HepG2 (cell line): ENCODE measurements around the gene TF. TPM values are rescaled to one million over a fixed set of nuclear protein-coding genes. Genes with fewer than 3 reads are reported as not detected.

Source experiments
- ATAC-seq: fragments of 200-7000 bp; cut with Tn5 transposase; 3 replicates; pipeline ENCODE4 v1.9.1; 2020; ENCODE audit warnings: mild to moderate bottlenecking, moderate library complexity
- BruUV-seq: library from RNA; stranded (reverse); fragments of 400-500 nt; replicated peaks from 2 replicates; lab custom pipeline; 2021; lab: Mats Ljungman, UMichigan
- CTCF ChIA-PET: fragments of 300-600 bp; formaldehyde crosslinking; extraction: SDS; loops from one replicate; lab custom pipeline; 2021; ENCODE audit warnings: low total read pairs, inconsistent platforms, low intra/inter-chr PET ratio; lab: Yijun Ruan, JAX
- POLR2A ChIA-PET: fragments of 350-600 bp; sonication (Branson Sonifier 250); formaldehyde crosslinking; loops from one replicate; lab custom pipeline; 2020; ENCODE audit warnings: antibody characterized with exemption, inconsistent platforms; lab: Yijun Ruan, JAX
- DNase-seq: peaks from one replicate; pipeline ENCODE4 v3.0.0-alpha.2; 2015; ENCODE audit warnings: low spot score
- FAIRE-seq: peaks from 3 replicates; lab custom pipeline; 2011; peaks lifted over from hg19 to GRCh38; lab: Jason Lieb, UNC
- H2AFZ ChIP-seq: one replicate; pipeline ENCODE4 v1.6.1; 2011; ENCODE audit warnings: low read length, inconsistent platforms
- H3K27ac ChIP-seq: fragments of 300-600 bp; 3 replicates; pipeline ENCODE4 v1.8.0; 2011; ENCODE audit warnings: mixed run types, mild to moderate bottlenecking, mixed read lengths, low read length, inconsistent platforms; ENCODE audit not compliant: insufficient read depth; ENCODE audit errors: extremely low read length
- H3K27me3 ChIP-seq, 2 experiments: fragments of 200-600 bp in 1 of 2; 2 replicates in 1 of 2; 3 replicates in 1 of 2; pipeline versions ENCODE4 v1.6.0 to v1.8.0; 2011; ENCODE audit warnings: low read length in 2 of 2, mild to moderate bottlenecking in 2 of 2, moderate library complexity in 2 of 2, inconsistent platforms in 1 of 2; ENCODE audit not compliant: insufficient read depth in 2 of 2, control insufficient read depth in 1 of 2
- H3K36me3 ChIP-seq, 2 experiments: fragments of 200-600 bp in 1 of 2; replicated peaks in 1 of 2; 2 replicates in 1 of 2; 3 replicates in 1 of 2; pipeline versions ENCODE4 v1.5.1 to v1.8.0; 2011; ENCODE audit warnings: low read length in 2 of 2, inconsistent platforms in 1 of 2; ENCODE audit not compliant: insufficient read depth in 2 of 2, control insufficient read depth in 1 of 2
- H3K4me1 ChIP-seq: 2 replicates; pipeline ENCODE4 v1.5.1; 2012; ENCODE audit warnings: low read length, inconsistent platforms; ENCODE audit not compliant: insufficient read depth
- H3K4me2 ChIP-seq: 2 replicates; pipeline ENCODE4 v1.6.0; 2011; ENCODE audit warnings: low read depth, low read length, inconsistent platforms
- H3K4me3 ChIP-seq, 3 experiments: fragments of 200-600 bp in 1 of 3; sonication (generic), shearing (Covaris generic) in 1 of 3; replicated peaks in 1 of 3; 2 replicates each; pipeline ENCODE4 v1.5.1; 2011 to 2016; ENCODE audit warnings: low read length in 3 of 3, inconsistent platforms in 2 of 3, low read depth in 2 of 3, mild to moderate bottlenecking in 2 of 3, control low read depth in 1 of 3, mixed read lengths in 1 of 3; ENCODE audit not compliant: insufficient read depth in 1 of 3
- H3K79me2 ChIP-seq: one replicate; pipeline ENCODE4 v1.6.1; 2011; ENCODE audit warnings: low read length, inconsistent platforms; ENCODE audit not compliant: insufficient read depth
- H3K9ac ChIP-seq: 2 replicates; pipeline ENCODE4 v1.6.0; 2011; ENCODE audit warnings: mild to moderate bottlenecking, low read depth, low read length, inconsistent platforms; ENCODE audit not compliant: insufficient read depth
- H3K9me3 ChIP-seq: 2 replicates; pipeline ENCODE4 v1.5.1; 2012; ENCODE audit warnings: mild to moderate bottlenecking, low read length
- H4K20me1 ChIP-seq: 2 replicates; pipeline ENCODE4 v1.6.0; 2011; ENCODE audit warnings: inconsistent platforms, mild to moderate bottlenecking, low read length, moderate library complexity; ENCODE audit not compliant: insufficient read depth
- CC2D1A ChIP-seq: sonication (generic); formaldehyde crosslinking; IDR thresholded peaks from 2 replicates; pipeline ENCODE4 v1.8.1; 2023; ENCODE audit warnings: mild to moderate bottlenecking, missing genetic modification reagents
- PCBP1 ChIP-seq: fragments of 200-400 bp; formaldehyde crosslinking; IDR thresholded peaks from 2 replicates; pipeline ENCODE4 v1.6.1; 2017; ENCODE audit warnings: mild to moderate bottlenecking, low read depth, low read length, borderline replicate concordance
- RBFOX2 ChIP-seq: fragments of 200-400 bp; formaldehyde crosslinking; IDR thresholded peaks from 2 replicates; pipeline ENCODE4 v1.6.1; 2017; ENCODE audit warnings: low read depth, mild to moderate bottlenecking, low read length
- SAFB2 ChIP-seq: sonication (generic); formaldehyde crosslinking; IDR thresholded peaks from 2 replicates; pipeline ENCODE4 v1.5.1; 2020; ENCODE audit warnings: missing genetic modification reagents, low read depth, mild to moderate bottlenecking, borderline replicate concordance
- SOX6 ChIP-seq, 2 experiments: fragments of 450-650 bp in 1 of 2; sonication (generic) in 1 of 2; formaldehyde crosslinking in 1 of 2; IDR thresholded peaks; 2 replicates each; pipeline versions ENCODE4 v1.4.0 to v1.6.1; 2017 to 2020; ENCODE audit warnings: antibody characterized with exemption in 1 of 2, mild to moderate bottlenecking in 1 of 2, missing genetic modification reagents in 1 of 2
- ZNF251 ChIP-seq: sonication (generic); formaldehyde crosslinking; IDR thresholded peaks from 2 replicates; pipeline ENCODE4 v1.9.0; 2021; ENCODE audit warnings: mild to moderate bottlenecking, missing genetic modification reagents
- ZNF354B ChIP-seq: sonication (generic); formaldehyde crosslinking; IDR thresholded peaks from 2 replicates; pipeline ENCODE4 v1.8.0; 2022; ENCODE audit warnings: mild to moderate bottlenecking, missing genetic modification reagents
- ZNF44 ChIP-seq: sonication (generic); formaldehyde crosslinking; IDR thresholded peaks from 2 replicates; pipeline ENCODE4 v1.5.1; 2020; ENCODE audit warnings: mild to moderate bottlenecking, missing genetic modification reagents
- ZNF468 ChIP-seq: sonication (generic); formaldehyde crosslinking; IDR thresholded peaks from 2 replicates; pipeline ENCODE4 v1.8.0; 2022; ENCODE audit warnings: mild to moderate bottlenecking, moderate library complexity, missing genetic modification reagents
- ZNF776 ChIP-seq: sonication (generic); formaldehyde crosslinking; IDR thresholded peaks from 2 replicates; pipeline ENCODE4 v1.4.0; 2020; ENCODE audit warnings: mild to moderate bottlenecking, missing genetic modification reagents
- ZXDC ChIP-seq: sonication (generic); formaldehyde crosslinking; IDR thresholded peaks from 2 replicates; pipeline ENCODE4 v1.5.0; 2020; ENCODE audit warnings: mild to moderate bottlenecking, missing genetic modification reagents
- WGBS: methylation state at CpG from one replicate; pipeline ENCODE4 v1.1.6; 2017; ENCODE audit warnings: low lambda C conversion rate; 5-methylcytosine and 5-hydroxymethylcytosine counted together
- in situ Hi-C: cut with HindIII; loops from 2 replicates; pipeline ENCODE4 v1.10.0; 2017; ENCODE audit warnings: low pct_unique_long_range_greater_than_20kb; ENCODE audit not compliant: extremely low pct_ligation_motif_present
- intact Hi-C: fragments of 100-400 bp; cut with micrococcal nuclease; formaldehyde crosslinking; loops from one replicate; pipeline ENCODE4 v1.10.0; 2022; ENCODE audit not compliant: unreplicated experiment
- polyA plus RNA-seq, 8 experiments: library from polyadenylated mRNA; depleted of rRNA in 3 of 8; stranded (reverse) in 7 of 8; unstranded in 1 of 8; fragments of >200 nt; fragmentation: Illumina TruSeq in 4 of 8; extraction: Trizol in 4 of 8; gene quantifications; 2 replicates each; pipeline versions ENCODE4 v1.2.1 to v1.2.3, GENCODE V29; 2011 to 2016; ENCODE audit warnings: low read depth in 4 of 8, missing spikeins in 1 of 8, mixed read lengths in 1 of 8; ENCODE audit not compliant: insufficient read depth in 1 of 8
- total RNA-seq, 5 experiments: library from RNA; depleted of rRNA; stranded (reverse); fragments of >200 nt; fragmentation: Illumina TruSeq; extraction: Trizol; gene quantifications; 2 replicates each; pipeline ENCODE4 v1.2.3, GENCODE V29; 2016; ENCODE audit warnings: low read depth in 1 of 5
- TF ChIP-seq, protein P1 (sequence below): sonication (generic); formaldehyde crosslinking; IDR thresholded peaks from 2 replicates; pipeline ENCODE4 v1.5.1; 2020; ENCODE audit warnings: mild to moderate bottlenecking, missing genetic modification reagents, borderline replicate concordance
- TF ChIP-seq, protein P2 (sequence below), 2 experiments: sonication (generic) in 1 of 2; formaldehyde crosslinking in 1 of 2; IDR thresholded peaks; 2 replicates each; pipeline versions ENCODE4 v1.4.0 to v1.6.1; 2018 to 2020; ENCODE audit warnings: missing genetic modification reagents in 2 of 2, borderline replicate concordance in 1 of 2, low read depth in 1 of 2, mild to moderate bottlenecking in 1 of 2, missing biosample characterization in 1 of 2

Gene TF
- total and polyA plus RNA-seq, 2 of the 13 experiments (the other 11 are each of a cell fraction or from before 2014, with no cell fraction given), result 10,074 to 11,821 TPM

GRCh38 chr3:133777807-133778568 lies 31.8 kb downstream of the TF start:
- ChIA-PET CTCF (no interaction called here), POLR2A (interaction anchor here (1.0 to 1.7 kb wide), 2 partner anchors 74 to 205 kb away, joined by 3 read pairs; partner anchors contain the start of gene CDV3)
- no peak overlapping the region for H3K4me3 ChIP-seq
- no peaks in the 10 kb centered on the region for H3K4me1 ChIP-seq
- intact Hi-C loops (no loop called here), in situ Hi-C loops (no loop called here)
- FAIRE-seq (no peak), DNase-seq (no peak), ATAC-seq (no peak)
- H3K79me2 ChIP-seq, result no peaks in the 10 kb centered on the region
- no peaks in the 10 kb centered on the region for H3K27me3 ChIP-seq
- no peak overlapping the region for H3K4me2 ChIP-seq
- no peaks in the 10 kb centered on the region for H3K9me3 ChIP-seq
- no peak overlapping the region for H3K27ac ChIP-seq
- H3K9ac ChIP-seq, result no peak overlapping the region
- H2AFZ ChIP-seq, result no peak overlapping the region
- 96% methylated on average over 8 of the region's 8 CpGs for WGBS
- no TSS peak for BruUV-seq
- peaks cover 27 to 51% of the 10 kb centered on the region in 2 experiments for H3K36me3 ChIP-seq
- peaks cover 32% of the 10 kb centered on the region for H4K20me1 ChIP-seq
- TF ChIP-seq ZNF44 (no peak), SOX6 (IDR thresholded peaks at IDR 0.05) (no peak), SOX6 (CRISPR knock-in tag; IDR thresholded peaks at IDR 0.05) (no peak), ZXDC (CRISPR knock-in tag) (no peak), PCBP1 (no peak), ZNF354B (no peak), SAFB2 (no peak), ZNF251 (CRISPR knock-in tag) (no peak), ZNF468 (CRISPR knock-in tag) (no peak), RBFOX2 (peak; percentile 75), ZNF776 (no peak), CC2D1A (CRISPR knock-in tag) (no peak)
- TF ChIP-seq, protein P1, sequence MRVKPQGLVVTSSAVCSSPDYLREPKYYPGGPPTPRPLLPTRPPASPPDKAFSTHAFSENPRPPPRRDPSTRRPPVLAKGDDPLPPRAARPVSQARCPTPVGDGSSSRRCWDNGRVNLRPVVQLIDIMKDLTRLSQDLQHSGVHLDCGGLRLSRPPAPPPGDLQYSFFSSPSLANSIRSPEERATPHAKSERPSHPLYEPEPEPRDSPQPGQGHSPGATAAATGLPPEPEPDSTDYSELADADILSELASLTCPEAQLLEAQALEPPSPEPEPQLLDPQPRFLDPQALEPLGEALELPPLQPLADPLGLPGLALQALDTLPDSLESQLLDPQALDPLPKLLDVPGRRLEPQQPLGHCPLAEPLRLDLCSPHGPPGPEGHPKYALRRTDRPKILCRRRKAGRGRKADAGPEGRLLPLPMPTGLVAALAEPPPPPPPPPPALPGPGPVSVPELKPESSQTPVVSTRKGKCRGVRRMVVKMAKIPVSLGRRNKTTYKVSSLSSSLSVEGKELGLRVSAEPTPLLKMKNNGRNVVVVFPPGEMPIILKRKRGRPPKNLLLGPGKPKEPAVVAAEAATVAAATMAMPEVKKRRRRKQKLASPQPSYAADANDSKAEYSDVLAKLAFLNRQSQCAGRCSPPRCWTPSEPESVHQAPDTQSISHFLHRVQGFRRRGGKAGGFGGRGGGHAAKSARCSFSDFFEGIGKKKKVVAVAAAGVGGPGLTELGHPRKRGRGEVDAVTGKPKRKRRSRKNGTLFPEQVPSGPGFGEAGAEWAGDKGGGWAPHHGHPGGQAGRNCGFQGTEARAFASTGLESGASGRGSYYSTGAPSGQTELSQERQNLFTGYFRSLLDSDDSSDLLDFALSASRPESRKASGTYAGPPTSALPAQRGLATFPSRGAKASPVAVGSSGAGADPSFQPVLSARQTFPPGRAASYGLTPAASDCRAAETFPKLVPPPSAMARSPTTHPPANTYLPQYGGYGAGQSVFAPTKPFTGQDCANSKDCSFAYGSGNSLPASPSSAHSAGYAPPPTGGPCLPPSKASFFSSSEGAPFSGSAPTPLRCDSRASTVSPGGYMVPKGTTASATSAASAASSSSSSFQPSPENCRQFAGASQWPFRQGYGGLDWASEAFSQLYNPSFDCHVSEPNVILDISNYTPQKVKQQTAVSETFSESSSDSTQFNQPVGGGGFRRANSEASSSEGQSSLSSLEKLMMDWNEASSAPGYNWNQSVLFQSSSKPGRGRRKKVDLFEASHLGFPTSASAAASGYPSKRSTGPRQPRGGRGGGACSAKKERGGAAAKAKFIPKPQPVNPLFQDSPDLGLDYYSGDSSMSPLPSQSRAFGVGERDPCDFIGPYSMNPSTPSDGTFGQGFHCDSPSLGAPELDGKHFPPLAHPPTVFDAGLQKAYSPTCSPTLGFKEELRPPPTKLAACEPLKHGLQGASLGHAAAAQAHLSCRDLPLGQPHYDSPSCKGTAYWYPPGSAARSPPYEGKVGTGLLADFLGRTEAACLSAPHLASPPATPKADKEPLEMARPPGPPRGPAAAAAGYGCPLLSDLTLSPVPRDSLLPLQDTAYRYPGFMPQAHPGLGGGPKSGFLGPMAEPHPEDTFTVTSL (CRISPR knock-in tag), result no peak
- TF ChIP-seq, protein P2, sequence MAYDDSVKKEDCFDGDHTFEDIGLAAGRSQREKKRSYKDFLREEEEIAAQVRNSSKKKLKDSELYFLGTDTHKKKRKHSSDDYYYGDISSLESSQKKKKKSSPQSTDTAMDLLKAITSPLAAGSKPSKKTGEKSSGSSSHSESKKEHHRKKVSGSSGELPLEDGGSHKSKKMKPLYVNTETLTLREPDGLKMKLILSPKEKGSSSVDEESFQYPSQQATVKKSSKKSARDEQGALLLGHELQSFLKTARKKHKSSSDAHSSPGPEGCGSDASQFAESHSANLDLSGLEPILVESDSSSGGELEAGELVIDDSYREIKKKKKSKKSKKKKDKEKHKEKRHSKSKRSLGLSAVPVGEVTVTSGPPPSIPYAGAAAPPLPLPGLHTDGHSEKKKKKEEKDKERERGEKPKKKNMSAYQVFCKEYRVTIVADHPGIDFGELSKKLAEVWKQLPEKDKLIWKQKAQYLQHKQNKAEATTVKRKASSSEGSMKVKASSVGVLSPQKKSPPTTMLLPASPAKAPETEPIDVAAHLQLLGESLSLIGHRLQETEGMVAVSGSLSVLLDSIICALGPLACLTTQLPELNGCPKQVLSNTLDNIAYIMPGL (CRISPR knock-in tag; IDR thresholded peaks at IDR 0.05; ENCODE audit: borderline replicate concordance in 1 of 2, low read depth in 1 of 2), result no peak
